NCI-H1092 treated with DMSO at 0.1 percent for 48 hours (cell line): ENCODE data around the gene SUPT20H.
A peak's percentile ranks its signal among the peaks of the same experiment; 100 is the strongest.

ENCODE experiments used
- DNase-seq: peaks from one replicate; lab custom pipeline; 2025; lab: John Stamatoyannopoulos, UW

SUPT20H gene

DNA sequence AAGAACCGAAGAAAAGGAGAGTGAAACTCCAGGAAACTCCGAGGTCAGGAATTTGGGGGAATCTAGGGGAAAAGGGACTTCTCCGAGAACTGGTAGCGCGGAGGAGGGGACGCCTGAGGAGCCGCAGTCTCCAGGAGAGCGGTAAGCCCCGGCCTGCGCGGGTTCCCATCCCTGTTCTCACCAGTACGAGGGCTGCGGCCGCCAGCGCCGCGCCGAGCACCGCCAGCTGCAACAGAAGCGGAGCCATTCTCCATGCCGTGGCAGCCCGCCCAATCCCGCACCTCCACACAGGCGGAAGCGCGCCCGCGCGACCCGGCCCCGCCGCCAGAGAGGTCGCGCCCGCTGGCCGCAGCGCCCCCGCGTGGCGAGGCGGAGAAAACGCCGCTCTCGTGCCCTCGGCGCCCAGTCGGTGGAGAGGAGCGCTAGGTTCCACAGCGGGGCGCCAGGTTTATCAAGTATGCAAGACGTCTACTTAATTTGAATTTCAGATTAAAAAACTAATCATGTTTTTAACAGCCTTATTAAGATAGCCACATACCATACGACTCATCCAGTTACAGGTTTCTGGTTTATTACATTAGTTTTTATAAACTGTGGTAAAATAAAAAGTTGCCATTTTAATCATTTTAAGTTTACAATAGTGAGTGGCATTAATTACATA, 60.3 kb downstream of the SUPT20H start, which contains the start of gene ALG5:
Gene ALG5 (minus strand): TSS at position 287 of the 661 bp plus-strand sequence. CDS start 40 bp downstream, at position 247.
- peak; percentile 90 for DNase-seq

DNA sequence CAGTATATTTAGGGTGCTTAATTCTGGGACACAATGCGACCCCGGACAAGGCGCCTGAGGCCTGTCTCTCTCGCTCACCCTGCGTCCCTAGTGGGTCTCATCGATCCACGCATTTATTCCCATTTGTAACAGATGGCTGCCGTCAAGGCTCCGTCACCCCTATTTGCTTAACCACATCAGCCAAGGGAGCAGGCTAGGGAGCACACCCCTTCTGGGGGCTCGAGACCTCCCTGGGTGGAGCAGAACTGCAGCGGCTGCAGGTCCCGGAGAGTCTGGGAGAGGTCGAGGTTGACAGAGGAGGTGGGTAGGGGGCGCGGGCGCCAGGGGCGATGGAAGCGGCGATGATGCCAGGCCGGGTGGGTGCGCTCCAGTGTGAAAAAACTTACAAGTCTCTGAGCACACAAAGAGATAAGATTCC, 60.9 kb downstream of the SUPT20H start:
- DNase-seq = peak; percentile 27

DNA sequence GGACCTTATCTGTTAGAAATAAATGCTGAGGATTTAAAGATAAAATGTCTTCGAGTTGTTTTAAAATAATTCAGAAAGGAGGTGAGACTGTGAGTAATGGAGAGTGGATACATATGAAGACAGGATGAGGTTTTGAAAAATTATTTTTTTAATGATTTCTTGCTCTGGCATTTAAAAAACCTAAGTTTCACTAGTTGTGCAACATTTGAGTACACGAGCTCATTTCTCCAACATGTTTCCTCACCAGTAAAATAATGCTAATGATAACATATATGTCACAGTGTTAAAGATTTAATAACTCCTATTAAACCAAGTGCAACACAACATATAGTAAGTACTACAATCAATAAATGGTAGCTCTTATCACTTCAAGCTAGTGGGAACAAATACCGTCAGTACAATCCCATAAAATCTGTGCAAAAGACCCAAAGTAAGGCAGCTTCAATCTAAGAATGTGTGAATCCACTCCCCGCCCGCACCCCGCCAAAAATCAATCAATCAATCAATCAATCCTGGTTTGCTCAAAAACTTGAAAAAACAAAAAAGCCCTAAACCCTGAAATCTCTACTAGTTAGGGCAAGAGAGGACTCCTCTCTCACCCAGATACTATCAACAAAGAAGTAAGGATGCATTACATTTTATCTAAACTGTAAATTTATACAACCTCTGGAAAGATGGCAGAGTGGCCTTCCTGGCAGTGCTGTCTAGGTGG, 61.6 kb downstream of the SUPT20H start:
- no peak for DNase-seq

DNA sequence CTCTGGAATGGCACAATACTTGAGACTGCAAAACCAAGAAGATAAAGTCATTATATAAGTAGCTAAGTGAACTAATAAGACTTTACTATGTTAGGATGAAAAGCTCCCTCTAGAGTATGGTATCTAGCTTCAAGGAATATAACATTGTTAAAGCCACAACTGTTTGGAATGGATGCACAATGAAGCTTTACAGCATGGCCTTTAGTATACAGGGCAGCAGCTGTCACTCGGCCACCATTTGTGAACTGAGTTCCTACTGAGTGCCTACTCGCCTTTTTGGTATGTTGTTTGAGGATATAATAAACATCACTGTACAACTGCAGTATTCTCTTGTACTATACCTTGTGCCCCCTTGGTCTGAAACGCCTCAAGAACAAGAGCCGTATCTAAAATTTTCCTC, 67.1 kb downstream of the SUPT20H start:
- DNase-seq = no peak

DNA sequence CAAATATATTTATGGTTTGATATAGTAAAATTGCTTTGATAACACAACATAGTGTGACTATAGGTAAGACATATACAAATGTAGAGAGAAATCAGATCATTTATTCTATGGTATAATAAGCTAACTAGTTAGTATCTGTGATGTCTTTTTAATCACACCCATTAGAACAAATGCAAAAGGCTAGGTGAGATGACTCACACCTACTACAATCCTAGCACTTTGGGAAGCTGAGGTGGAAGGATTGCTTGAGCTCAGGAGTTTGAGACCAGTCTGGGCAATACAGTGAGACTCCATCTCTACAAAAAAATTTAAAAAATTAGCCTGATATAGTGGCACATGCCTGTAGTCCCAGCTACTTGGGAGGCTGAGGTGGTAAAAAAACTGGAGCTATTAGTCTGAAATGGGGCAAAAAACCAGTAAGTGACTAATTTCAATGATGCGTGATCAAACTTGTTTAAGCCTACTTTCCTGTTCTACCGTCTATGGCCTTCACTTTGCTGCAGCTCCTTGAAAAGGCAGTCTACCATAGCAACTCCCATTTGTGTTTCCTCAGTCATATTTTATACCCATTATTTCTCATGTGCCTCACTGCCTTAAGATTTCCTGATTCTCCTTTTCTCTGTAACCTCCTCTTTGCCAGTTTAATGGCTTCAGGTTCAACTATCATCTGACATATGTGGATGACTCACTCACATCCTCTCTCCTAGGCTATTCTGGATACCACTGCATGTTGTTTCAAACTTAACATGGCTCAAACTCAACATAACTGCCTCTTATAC, 72.8 kb downstream of the SUPT20H start:
- no peak for DNase-seq

DNA sequence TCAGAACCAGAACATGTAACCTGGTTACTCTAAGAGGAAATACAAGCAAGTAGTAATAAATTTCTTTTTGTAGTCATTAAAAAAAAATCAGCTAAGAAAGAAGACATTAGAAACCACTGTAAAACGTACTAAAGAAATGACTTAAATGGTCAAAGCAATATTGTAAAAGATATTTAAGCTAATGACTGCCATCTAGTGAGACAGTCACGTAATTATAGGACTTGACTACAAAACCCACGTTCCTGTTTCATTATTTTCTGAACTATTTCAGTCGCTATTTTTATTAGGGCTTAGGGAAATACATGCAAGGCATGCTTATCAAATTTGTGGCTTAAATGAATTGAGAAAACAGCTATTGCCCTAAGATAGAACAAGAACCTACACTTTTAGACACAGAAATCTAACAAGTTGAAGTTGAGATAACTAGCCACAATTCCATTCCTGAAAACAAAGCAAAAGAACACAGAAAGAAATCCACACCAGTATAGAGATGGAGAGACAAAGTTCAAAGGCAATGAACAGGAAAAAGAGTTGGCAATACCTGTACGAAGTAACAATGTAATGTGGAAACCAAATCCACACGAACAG, 78.2 kb downstream of the SUPT20H start:
- DNase-seq = peak; percentile 29

DNA sequence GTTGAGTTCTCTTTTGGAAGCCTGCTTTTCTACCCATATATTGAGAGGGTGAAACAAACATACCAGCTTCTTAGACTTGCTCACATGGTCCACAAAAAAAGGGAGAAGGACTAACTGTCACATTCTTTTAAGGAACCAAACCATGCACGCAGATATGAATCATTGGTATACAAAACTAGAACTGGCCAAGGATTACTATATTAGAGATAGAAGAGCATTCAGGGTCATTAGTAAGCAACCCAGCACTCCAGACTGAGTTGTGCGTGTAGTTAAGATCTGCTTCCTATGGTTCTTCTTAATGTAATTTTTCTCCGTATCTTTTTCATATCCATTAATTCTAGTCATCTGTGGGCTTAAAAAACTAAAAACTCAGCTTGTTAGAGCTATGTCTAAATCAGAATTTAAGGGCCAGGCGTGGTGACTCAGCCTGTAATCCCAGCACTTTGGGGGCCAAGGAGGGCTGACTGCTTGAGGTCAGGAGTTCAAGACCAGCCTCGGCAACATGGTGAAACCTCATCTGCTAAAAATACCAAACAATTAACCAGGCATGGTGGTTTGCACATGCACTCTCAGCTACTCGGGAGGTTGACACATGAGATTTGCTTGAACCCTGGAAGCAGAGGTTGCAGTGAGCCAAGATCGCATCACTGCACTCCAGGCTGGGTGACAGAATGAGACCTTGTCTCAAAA, 80.0 kb downstream of the SUPT20H start:
- no peak for DNase-seq

DNA sequence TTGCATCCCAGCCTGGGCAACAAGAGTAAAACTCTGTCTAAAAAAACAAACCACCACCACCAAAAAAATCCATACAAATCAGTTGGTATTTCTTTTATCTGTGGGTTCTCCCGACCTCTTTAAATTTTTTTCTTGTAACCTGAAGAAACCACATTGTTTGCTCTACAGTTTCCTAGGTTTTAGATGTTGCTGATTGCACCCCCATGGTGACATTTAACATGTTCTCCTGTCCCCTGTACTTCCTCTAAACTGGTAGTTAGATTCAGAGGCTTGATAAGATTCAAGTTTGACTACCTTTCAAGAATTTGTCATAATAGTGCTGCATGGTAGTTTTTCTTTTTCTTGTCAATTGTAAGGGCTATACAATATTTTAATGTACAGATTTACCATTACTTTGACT, 84.3 kb downstream of the SUPT20H start:
- no peak for DNase-seq

DNA sequence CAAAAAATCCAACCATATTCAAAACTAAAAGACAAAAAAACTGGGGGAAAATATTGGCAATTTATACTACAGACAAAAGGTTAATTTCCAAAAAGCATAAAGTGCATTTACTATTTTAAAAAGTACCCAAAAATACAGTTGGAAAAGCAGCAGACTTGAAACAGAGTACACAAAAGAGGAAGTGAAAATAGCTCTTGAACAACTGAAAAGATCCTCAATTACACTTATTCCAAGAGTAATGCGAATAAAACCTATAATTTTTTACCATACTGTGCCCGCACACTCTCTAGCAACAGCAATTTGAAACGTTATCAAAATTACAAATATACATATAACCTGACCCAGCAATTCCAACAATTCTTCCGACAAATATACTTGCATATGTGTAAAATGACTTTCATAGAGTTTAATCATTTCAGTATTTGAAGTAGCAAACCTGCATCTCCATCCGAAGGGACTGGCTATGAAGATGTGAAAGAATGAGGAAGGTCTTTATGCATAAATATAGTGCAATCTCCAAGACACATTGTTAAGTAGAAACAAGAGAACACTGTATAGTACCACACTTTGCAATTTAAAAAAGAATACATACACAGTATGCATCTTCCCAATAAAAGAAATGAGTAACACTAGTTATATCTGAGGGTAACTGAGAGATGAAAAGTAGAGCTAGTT, 85.7 kb downstream of the SUPT20H start:
- no peak for DNase-seq

DNA sequence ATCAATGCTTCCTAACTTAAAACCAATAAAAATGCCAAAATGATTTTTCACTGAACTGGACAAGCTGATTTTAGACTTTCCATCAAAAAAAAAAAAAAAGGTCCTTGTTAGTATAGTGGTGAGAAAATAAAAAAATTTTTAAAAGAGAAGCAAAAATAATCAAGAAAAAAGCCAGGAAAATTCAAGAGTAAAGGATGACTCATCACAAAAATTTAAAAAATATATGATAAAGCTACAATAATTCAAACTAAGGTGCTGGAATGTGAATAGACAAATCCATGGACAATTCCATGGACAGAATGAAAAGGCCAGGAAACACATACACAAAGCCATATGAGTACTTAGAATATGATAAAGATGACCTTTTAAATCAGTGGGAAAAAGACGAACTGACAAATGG, 86.5 kb downstream of the SUPT20H start:
- DNase-seq = no peak

DNA sequence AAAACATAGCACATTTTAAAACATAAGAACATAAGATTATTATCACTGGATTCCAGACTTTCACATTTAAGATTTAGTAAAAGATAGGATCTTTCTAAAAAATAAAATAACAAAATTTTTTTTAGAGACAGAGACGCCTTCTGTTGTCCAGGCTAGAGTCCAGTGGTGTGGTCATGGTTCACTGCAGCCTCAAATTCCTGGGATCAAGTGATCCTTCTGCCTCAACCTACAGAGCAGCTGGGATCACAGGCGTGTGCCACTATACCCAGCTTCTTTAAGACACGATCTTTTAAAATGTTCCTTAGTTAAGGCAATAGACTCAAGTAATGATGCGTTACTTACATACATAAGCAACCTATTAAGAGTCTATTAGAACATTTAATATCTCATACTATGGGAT, 93.1 kb downstream of the SUPT20H start:
- DNase-seq = no peak

DNA sequence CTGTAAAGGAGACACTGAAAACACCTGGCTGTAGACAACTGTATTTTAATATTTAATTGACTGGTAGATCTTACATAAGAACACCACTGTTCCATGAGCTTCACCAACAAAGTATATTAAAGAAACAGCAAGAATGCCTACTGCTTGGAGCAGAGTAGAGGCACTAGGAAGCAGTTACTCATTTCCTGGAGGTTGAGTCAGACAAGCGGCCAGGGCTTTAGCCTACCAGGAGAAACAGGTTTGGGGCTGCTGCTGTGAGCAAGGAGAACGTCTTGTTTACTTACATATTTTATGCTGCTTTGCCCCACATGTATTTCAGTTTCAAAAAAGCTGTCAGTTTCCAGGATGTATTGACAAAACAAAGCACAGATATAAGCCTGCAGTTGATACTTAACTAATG, 93.7 kb downstream of the SUPT20H start:
- DNase-seq = no peak

DNA sequence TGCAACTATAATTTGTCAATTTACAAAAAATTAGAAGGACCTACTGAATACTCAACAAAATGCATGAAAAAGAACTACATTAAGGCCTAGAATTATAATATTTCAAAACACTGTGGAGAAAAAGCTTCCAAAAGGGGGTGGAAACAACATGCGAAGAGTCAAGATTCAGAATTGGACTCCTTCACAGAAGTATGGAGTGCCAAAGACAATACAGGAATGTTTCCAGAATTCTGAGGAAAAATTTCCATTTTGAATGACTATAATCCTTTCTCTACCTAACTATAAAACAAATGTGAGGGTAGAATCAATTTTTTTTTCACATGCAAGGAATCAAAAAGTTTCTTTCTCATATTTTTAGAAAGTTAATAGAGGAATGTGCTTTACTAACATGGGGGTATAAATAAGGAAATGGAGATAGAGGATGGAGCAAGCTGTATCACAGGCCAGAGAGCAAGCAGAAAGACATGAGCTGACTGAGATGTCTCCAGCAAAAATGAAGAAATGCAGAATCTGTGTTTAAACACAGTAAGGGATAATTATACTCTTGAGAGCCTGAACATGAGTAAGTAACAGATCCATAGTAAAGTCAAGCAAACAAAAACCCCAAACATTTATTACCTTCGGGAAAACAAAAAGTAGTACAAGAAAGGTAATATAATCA, 99.9 kb downstream of the SUPT20H start:
- no peak for DNase-seq
